NCI-H510A (cell line): ENCODE measurements around the gene LIMA1.

ENCODE experiments used
- DNase-seq: peaks from one replicate; lab custom pipeline; 2025; lab: John Stamatoyannopoulos, UW

LIMA1 gene

GRCh38 chr12:50129290-50129689 is 154.0 kb downstream of the LIMA1 start:
- no peak for DNase-seq

GRCh38 chr12:50127546-50127945 is 155.8 kb downstream of the LIMA1 start:
- peak; percentile 33 for DNase-seq
